ENCODE measurements around the gene TTLL5.
A peak's percentile ranks its signal among the peaks of the same experiment; 100 is the strongest.
"Not testable (repeated sequence)": the region's sequence is repeated elsewhere in the genome, so short reads cannot be mapped to it uniquely, and the experiment has no call there.

Gene TTLL5

DNA sequence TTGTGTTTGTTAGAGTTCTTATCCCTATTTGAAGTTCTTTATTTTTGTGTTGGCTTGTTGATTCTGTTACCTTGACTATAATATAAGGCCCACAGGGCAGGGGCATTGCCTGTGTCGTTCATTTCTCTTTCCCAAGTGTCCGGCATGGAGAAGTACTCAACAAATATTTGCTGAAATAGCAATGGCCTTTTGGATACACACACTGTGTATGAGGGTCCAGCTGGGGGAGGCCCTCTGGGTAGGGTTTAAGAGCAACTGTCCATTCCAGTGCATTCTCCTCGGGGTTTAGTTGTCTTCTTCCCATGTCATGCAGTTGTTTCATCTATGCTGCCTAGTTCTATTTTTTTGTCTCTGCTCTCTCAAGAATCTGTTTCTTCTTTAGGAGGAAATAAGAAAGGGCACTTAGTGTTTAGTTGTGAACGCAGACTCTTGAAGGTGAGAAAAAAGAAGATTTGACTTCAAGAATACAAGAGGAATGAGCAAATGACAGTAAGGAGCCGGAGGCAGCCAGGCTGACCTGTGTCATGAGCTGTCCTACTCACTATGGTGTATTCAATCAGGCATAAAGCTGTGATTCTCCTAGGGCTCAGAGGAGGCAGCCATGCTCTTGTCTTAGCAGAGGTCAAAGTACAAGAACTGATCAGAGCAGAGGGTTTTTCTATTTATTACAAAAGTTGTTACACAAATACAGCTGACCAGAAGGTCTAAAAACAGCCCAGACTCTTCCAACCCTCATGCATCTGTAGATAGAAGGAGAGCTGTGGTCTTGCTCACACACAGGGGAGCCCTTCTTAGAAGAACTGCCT is 10.6 kb upstream of the TTLL5 start:
- no peak for DNase-seq

GRCh38 chr14:75653563-75653962 is 7.5 kb upstream of the TTLL5 start:
- DNase-seq: no peak

GRCh38 chr14:75654127-75654732 is 6.8 kb upstream of the TTLL5 start:
- peak; percentile 12 for DNase-seq

DNA sequence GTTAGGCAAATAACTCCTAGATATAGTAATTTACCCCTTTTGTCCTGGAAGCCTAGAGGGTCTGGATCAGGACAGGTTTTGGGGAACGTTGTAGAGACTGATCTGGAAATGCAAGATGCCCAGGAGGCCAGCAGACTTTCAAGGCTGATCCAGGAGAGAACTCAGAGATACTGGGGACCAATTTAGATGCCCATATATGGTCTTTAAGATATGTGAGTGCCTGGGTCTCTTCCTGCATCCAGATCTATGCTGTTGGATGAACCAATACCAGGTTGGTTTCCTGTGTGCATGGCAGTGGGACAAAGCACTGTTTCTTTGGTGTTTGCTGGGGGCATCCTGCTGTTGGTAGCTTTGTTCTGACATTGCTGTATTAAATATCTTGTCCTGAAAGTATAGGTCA is 5.8 kb upstream of the TTLL5 start:
- no peak for DNase-seq

DNA sequence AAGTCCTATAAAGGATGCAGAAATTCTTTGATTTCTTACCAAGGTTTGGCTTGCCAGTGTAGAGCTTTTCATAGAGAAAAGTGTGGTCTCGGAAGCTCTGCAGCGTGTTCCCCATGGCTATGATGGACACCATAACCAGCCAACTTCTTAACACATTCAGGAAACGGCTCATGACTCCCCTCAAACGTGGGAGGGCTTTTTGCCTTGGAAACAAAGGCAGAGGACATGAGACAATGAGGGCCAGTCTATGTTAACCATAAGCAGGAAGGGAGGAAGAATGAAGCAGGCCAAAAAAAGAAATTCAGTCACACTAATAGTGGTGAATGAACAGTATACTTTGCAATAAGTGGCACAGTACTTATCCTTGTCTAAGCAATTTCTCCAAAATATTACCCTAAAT is 3.7 kb upstream of the TTLL5 start:
- DNase-seq: no peak

GRCh38 chr14:75658957-75659356 is 2.1 kb upstream of the TTLL5 start:
- DNase-seq: no peak

DNA sequence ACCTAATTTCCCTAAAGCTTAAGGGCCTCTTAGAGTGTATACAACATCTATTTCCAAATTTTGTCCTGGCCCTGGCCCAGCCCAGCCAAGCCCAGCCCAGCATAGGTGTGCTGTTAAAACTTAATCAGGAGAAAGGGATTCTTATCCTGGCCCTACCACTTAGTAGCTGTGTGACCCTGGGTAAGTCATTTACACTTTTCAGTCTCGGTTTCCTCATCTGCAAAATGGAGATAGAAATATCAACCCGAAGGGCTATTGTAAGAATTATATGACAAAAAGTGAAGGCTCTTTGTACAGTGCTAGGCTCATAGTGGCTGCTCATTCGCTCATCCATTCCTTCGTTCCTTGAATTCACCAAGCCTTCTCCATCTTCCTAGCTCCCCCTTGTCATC is 812 bp upstream of the TTLL5 start:
- no peak for DNase-seq

GRCh38 chr14:75661499-75661814 is 411 bp downstream of the TTLL5 start:
- DNase-seq: no peak

GRCh38 chr14:75662966-75663365 is 1.9 kb downstream of the TTLL5 start:
- no peak for DNase-seq

GRCh38 chr14:75667099-75667765 is 6.2 kb downstream of the TTLL5 start:
- no peak for DNase-seq

GRCh38 chr14:75672605-75673192 is 11.7 kb downstream of the TTLL5 start:
- DNase-seq: no peak

DNA sequence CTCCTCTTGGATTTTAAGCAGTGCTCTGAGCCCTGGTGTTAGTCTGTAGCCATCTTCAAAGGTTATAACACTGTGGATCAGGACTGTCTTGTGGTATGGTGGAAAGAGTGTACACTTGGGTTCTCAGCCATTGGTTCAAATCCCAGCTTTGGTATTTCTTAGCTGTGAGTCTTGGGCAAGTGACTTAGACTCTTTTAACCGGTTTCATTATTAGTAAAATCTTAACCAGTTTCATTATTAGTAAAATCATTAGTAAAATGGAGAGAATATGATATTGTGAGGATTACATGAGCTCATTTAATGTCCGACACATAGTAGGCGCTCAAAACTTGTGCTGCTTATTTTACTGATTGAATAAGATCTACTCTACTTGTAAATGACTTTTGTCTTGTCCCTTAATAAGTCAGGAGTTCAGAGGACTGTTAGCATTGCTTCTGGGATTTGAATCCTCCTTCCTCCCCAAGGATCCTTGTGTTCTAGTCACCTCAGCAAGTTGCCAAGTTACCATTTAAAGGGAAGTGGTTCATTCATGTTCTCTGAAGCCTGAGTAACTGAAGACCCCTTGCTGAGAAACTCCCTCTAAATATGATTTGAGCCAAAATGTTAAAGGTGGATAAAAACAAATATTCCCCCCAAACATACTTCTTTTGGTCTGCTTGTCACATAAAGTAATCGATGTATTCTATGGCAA is 12.4 kb downstream of the TTLL5 start:
- no peak for DNase-seq

- DNase-seq: no peak
Observed at GRCh38 chr14:75675265-75675960, 14.4 kb downstream of the TTLL5 start.

DNA sequence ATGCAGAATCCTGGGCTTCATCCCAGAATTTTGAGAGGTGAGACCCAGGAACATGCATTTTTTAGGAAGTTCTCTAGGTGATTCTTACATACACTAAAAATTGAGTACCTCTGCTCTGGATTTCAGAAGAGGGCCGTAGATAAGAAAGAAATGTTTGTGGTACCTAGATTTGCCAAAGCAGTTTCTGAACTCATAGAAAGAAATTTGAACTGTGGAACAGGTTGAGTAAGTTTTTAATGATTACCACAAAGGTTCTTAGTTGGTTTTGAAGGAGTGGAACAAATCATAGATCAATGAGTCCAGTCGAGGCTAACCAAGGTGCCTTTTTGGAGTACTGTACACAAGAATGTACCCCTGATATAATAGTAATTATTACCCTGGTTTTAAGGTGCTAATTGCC is 24.9 kb downstream of the TTLL5 start:
- no peak for DNase-seq

DNA sequence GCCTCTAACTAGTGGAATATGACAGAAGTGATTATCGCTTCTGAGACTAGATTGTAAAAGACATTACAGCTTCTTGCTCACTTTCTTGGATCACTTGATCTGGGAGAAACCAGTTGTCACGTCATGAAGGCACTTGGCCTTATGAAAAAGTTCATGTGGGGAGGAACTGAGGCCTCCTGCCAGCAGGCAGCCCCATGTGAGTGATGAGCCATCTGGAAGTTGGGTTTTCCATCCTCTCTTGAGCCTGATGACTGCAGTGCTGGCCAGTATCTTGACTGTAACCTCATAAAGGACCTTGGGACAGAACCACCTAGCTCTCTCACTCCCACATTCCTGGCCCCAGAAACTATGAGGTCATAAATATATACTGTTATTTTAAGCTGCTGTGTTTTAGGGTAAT is 28.0 kb downstream of the TTLL5 start:
- no peak for DNase-seq

DNA sequence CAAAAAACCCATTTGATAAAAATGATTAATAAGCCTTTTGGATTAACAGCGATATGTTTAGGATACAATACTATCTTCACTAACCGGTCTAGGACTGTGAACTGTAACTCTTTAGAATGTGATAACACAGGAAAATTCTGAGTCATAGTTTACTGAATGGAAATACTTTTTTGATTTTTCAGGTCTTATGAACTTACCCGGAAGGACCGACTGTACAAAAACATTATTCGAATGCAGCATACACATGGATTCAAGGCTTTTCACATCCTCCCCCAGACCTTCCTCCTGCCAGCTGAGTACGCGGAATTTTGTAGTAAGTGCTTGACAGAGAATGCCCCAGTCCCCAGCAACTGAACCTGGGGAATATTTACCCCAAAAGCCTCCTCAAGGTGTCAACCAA is 29.0 kb downstream of the TTLL5 start:
- DNase-seq: no peak

DNA sequence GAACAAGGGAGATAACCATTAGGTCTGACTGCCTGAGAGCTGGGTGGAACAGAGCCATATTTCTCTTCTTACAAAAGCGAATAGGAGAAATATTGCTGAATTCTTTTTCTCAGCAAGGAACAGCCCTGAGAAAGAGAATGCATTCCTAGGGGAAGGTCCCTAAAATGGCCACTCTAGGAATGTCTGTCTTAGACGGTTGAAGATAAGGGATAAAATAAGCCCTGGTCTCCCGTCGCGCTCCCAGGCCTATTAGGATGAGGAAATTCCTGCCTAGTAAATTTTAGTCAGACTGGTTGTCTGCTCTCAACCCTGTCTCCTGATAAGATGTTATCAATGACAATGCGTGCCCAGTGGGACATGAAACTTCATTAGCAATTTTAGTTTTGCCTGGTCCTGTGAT is 34.0 kb downstream of the TTLL5 start:
- DNase-seq: not testable (repeated sequence)

DNA sequence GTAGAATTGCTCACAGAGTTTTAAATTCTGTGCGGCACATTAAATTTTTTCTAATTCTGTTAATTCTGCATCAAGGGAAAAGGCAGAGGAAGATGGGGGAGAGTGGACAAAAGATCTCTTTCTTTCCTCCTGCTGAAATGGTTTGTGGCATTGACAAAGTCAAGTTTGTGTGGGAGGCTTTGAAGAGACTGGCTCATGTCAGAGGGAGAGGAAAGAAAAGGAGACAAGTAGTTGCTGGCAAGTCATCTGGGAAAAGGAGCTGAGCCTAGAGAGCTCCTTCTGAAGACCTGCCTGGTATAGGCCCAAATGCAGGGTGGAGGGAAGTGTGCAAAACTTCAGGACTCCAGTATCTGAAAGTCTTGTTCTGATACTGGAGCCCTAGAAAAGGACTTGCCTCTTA is 36.3 kb downstream of the TTLL5 start:
- no peak for DNase-seq

- no peak for DNase-seq
Observed at GRCh38 chr14:75697918-75698317, 36.9 kb downstream of the TTLL5 start.

DNA sequence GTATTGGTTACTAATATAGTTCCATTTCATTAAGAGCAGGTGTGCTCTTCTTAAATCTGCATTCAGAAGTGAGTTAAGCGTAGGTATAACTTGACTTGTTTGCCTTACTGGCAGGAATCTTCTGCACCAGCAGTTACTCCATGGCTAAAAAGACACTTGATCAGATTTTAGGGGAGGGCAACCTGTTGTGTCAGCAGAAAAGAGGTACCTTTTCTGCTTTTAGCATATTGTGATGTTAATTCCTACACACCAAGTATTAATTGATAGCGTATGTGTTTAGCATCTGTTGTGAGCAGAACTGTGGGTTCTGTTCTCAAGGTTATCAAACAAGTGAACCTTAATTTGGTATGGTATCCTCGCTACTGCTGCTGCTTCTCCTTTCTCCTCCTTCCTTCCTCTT is 38.3 kb downstream of the TTLL5 start:
- no peak for DNase-seq

DNA sequence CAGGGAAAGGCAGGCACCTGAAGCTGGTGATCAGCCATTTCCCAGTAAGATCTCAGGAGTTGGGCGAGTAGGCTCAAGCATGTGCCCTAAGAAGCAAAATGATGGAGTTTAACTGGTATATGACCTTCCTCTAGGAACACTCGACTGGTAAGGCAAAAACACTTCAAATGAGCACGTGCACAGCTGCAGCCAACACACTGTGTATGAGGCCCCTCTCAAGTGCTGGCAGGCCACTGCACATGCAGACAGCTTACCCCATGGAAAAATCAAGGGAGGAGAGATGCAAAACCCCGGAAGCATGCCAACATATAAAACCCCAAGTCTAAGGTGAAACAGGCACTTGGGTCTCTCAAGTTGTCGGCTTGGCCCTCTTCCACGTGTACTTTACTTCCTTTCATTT is 39.2 kb downstream of the TTLL5 start:
- DNase-seq: no peak

DNA sequence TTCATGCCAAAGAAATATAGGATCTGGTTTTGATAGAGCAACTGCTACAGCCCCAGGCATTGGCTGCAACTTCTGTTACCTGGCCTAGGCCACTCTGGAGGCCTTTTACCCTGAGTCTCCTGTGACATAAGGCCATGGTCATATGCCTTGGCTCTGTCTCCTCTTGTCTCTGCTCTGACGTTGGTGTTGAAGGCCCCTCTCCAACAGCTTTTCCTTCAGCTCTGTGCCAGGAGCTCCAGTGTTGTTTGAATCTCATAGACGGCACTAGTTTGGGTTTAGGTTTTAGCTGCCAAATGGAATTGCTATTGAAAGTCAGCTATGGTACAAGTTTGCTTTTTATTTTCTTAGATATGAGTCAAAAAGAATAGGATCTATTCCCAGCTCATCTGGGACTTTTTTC is 41.1 kb downstream of the TTLL5 start:
- no peak for DNase-seq
